ENCODE data around the gene GHR. TPM values are rescaled to one million over a fixed set of nuclear protein-coding genes. Genes with fewer than 3 reads are reported as not detected.

The GHR gene
- total RNA-seq, 1 experiment from 2014 or later = 2.2 TPM

GRCh38 chr5:42467572-42467971 lies 44.3 kb downstream of the GHR start:
- no TSS peak for BruUV-seq (replicated peaks)

GRCh38 chr5:42467981-42468524 lies 44.8 kb downstream of the GHR start:
- intact Hi-C loops (cut with micrococcal nuclease) = no loop called here

More at GRCh38 chr5:42467572-42467971, 44.3 kb downstream of the GHR start:
- Histone ChIP-seq H3K4me1 (ENCODE audit: insufficient read depth, low read length) (no peaks in the 10 kb centered on the region), H4K20me1 (ENCODE audit: low read length) (no peaks in the 10 kb centered on the region), H2AFZ (ENCODE audit: low read length) (no peak overlapping the region), H3F3A (ENCODE audit: low read length, unreplicated experiment) (no peaks in the 10 kb centered on the region), H3K27ac (ENCODE audit: low read length) (no peak overlapping the region), H3K79me2 (ENCODE audit: low read length) (no peaks in the 10 kb centered on the region), H3K9ac (ENCODE audit: low read length) (no peak overlapping the region), H3K9me2 (replicated peaks; ENCODE audit: low read length) (no peaks in the 10 kb centered on the region), H3K27me3 (ENCODE audit: low read length) (no peaks in the 10 kb centered on the region), H3K36me3 (ENCODE audit: low read depth, low read length) (no peaks in the 10 kb centered on the region), H3K9me3 (ENCODE audit: low read length) (no peaks in the 10 kb centered on the region), H3K4me3 (ENCODE audit: low read length) (no peak overlapping the region), H3K4me2 (ENCODE audit: low read length) (no peak overlapping the region)
- TF ChIP-seq EZH2 (IDR thresholded peaks at IDR 0.05; ENCODE audit: low read length, unreplicated experiment) (no peak), EZH2phosphoT487 (IDR thresholded peaks at IDR 0.05; ENCODE audit: borderline replicate concordance, low read length) (no peak)
- TF ChIP-seq, protein P1, sequence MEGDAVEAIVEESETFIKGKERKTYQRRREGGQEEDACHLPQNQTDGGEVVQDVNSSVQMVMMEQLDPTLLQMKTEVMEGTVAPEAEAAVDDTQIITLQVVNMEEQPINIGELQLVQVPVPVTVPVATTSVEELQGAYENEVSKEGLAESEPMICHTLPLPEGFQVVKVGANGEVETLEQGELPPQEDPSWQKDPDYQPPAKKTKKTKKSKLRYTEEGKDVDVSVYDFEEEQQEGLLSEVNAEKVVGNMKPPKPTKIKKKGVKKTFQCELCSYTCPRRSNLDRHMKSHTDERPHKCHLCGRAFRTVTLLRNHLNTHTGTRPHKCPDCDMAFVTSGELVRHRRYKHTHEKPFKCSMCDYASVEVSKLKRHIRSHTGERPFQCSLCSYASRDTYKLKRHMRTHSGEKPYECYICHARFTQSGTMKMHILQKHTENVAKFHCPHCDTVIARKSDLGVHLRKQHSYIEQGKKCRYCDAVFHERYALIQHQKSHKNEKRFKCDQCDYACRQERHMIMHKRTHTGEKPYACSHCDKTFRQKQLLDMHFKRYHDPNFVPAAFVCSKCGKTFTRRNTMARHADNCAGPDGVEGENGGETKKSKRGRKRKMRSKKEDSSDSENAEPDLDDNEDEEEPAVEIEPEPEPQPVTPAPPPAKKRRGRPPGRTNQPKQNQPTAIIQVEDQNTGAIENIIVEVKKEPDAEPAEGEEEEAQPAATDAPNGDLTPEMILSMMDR (conservative IDR thresholded peaks at IDR 0.05; ENCODE audit: low read depth, low read length) = no peak
- ATAC-seq (no peak), DNase-seq (no peak)
- ChIA-PET CTCF (no interaction called here), POLR2A (ENCODE audit: unreplicated experiment) (no interaction called here)
- intact Hi-C loops (cut with micrococcal nuclease) = no loop called here

More at GRCh38 chr5:42467981-42468524, 44.8 kb downstream of the GHR start:
- Histone ChIP-seq H2AFZ (ENCODE audit: low read length) (no peak overlapping the region), H3F3A (ENCODE audit: low read length, unreplicated experiment) (no peaks in the 10 kb centered on the region), H3K4me1 (ENCODE audit: insufficient read depth, low read length) (no peaks in the 10 kb centered on the region), H3K9me3 (ENCODE audit: low read length) (no peaks in the 10 kb centered on the region), H3K27me3 (ENCODE audit: low read length) (no peaks in the 10 kb centered on the region), H4K20me1 (ENCODE audit: low read length) (no peaks in the 10 kb centered on the region), H3K36me3 (ENCODE audit: low read depth, low read length) (no peaks in the 10 kb centered on the region), H3K9ac (ENCODE audit: low read length) (no peak overlapping the region), H3K9me2 (replicated peaks; ENCODE audit: low read length) (no peaks in the 10 kb centered on the region), H3K4me3 (ENCODE audit: low read length) (no peak overlapping the region), H3K27ac (ENCODE audit: low read length) (no peak overlapping the region), H3K79me2 (ENCODE audit: low read length) (no peaks in the 10 kb centered on the region), H3K4me2 (ENCODE audit: low read length) (no peak overlapping the region)
- no peak for ATAC-seq
- no TSS peak for BruUV-seq (replicated peaks)
- ChIA-PET CTCF (no interaction called here), POLR2A (ENCODE audit: unreplicated experiment) (no interaction called here)
- TF ChIP-seq EZH2phosphoT487 (IDR thresholded peaks at IDR 0.05; ENCODE audit: borderline replicate concordance, low read length) (no peak), EZH2 (IDR thresholded peaks at IDR 0.05; ENCODE audit: low read length, unreplicated experiment) (no peak)
- TF ChIP-seq, protein P1 (conservative IDR thresholded peaks at IDR 0.05; ENCODE audit: low read depth, low read length) = no peak
- DNase-seq = no peak

All from PC-3 (cell line).